IPS-NIHi11 (cell line): ENCODE measurements around the gene CD36.
A peak's percentile ranks its signal among the peaks of the same experiment; 100 is the strongest.
"Not testable (repeated sequence)": the region's sequence is repeated elsewhere in the genome, so short reads cannot be mapped to it uniquely, and the experiment has no call there.

Experiments used
- DNase-seq: peaks from one replicate; pipeline ENCODE4 v3.0.0; 2012; ENCODE audit warnings: mixed read lengths, low spot score

Gene CD36

DNA sequence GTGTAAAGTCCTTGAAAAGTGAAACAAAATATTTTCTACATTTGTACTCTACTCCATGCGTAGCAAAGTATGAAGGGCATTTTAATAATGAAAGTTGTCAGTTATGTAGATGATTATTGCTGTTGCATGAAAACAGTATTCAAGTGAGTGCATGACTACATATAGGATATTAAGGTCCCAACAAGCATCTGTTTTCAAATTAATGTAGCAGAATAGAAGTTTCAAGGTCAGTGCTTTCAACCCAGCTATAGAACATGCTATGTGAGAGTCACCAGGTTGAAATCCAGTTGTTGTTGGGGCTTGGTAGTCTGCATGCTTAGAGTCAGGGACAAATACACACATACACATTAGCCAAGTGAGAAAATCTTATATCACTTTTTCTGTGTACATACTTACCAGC is 14.8 kb downstream of the CD36 start:
- no peak for DNase-seq

DNA sequence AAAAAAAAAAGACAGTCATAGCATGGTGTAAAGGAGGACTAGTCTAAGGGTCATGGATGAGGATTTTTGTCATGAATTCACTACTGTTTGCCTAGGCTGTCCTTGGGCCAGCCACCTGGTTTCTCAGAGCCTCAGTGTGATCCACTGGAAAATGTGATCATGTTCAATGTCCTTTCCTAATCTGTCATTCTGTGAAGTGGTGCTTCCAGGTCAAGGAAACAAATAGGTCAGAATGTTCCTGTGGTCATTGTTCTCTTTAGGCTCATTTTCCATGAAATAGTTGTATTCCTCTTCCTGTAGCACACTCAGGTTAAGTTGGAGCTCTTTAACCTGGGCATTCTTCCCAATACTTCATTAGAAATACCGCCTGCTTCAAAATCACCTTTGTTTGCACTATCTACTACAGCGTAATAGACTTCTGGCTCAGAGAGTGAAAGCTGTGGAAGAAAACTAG is 16.5 kb downstream of the CD36 start:
- DNase-seq = no peak

DNA sequence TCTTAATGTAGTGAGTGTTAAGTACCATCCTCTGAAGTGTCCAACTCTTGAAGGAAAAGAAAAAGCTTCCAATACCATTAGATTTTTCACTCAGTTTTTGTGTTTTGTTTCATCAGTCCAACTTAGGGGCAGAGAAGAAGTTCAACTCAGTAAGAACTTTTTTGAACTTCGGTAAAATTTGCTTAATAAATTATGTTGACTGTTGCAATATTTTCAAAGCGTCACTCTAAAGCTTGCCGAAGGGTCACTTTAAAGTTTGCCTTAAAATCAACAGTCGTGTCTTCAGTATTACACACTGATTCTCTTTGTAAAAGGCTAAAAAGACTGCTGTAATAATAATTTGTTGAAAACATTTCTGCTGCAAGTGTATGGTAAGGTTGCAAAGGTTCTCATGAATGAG is 17.6 kb downstream of the CD36 start:
- DNase-seq = no peak

DNA sequence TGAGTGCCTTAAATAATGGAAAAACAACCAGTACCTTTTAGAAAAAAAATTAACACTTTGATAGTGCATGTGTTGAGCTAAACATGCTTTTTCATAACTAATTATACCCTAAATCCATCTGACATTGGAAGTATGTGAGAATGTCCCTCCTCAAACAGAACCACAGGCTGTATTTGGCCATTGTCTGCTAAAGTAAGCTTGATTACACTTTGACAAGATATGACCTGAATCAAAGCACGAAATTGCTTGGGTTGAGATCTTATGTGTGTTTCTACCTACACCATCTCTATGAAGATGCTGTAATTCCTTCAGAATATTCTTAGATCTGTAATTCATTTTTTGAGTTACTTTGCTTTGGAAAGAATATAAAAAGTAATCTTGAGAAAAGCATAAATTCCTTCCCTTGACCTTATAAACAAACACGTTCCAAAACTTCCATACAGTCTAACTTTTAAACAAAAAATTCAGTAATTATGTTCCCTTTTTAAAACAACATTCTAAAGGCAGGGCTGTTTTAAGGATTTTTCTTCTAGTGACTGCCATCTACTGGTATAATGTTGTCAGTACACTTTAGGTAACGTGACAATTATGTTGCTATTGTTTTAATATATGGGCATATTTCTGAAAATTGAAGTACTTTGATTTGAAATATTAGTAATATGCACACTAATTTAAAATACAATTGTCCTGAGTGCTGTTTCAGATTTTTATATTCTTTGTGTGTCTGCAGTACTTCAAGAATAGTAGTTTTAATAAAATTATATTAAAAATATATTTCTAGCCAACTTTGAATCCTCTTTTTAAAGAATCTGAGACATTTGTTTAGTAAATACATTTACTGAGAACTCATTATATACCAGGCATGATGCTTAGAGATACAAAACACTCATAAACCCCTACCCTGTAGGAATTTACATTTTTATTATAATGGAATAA is 20.9 kb downstream of the CD36 start:
- peak; percentile 23 for DNase-seq

DNA sequence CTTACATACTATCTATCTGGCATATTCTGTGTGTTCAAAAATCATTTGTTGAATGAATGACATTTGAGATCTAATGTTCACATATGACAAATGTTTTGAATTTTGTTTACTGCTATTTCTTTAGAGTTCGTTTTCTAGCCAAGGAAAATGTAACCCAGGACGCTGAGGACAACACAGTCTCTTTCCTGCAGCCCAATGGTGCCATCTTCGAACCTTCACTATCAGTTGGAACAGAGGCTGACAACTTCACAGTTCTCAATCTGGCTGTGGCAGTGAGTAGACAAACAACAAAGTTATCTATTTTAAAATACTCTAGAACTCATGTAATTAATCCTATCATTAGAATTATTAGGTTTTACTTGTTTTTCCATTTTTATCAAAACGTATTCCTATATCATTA is 22.5 kb downstream of the CD36 start:
- no peak for DNase-seq

DNA sequence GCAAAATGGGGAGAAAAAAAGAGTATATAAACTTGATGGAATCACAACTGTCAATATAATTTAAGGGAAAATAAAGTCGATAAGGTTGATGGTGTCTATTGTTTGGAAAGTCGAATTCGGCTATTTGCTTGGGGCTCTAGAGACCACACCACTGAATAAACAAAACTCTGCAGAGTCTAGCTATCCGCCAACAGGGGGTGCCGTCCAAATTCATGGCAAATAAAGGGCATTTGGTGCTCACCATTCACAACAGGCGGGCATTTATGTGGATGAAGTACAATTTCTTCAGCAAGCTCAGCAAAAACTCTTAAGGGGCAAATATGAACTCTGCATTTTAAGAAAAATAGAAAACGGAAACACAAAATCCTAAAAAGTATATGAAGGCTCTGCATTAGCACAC is 23.3 kb downstream of the CD36 start:
- peak; percentile 43 for DNase-seq

DNA sequence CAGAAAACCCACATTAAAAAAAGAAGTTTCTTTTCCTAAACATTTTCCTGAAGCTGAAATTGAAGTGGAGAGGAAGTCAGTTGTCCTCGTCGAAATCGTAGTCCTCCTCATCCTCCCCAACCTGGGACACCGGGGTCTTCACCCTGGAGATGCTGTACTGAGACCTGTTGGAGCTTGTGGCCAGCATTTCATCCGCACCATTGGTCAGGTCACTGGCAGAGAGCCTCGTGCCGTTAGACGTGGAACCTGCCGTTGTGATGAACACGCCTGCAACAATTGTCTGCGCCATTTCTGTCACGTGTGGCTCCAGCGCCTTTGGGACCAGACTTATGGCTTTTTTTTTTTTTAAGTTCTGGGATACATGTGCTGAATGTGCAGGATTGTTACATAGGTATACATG is 23.8 kb downstream of the CD36 start:
- DNase-seq = no peak

DNA sequence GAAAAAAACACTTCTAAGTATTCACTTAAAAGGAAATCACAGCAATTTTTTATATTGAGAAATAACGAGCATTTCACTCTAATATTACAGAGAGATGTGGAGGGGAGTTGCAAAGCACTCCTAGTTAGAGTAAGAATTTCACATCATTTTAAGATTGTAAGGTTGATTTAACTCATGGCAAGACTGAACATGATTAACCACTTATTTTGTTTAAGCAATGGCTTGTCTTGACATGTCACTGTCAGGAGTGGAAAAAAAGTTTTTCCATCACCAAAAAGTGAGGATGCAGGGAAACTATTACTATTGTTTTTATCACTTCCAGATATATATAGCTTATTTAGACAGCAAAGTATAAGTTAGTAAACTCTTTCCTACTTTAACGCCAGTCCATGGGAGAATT is 27.1 kb downstream of the CD36 start:
- DNase-seq = no peak

DNA sequence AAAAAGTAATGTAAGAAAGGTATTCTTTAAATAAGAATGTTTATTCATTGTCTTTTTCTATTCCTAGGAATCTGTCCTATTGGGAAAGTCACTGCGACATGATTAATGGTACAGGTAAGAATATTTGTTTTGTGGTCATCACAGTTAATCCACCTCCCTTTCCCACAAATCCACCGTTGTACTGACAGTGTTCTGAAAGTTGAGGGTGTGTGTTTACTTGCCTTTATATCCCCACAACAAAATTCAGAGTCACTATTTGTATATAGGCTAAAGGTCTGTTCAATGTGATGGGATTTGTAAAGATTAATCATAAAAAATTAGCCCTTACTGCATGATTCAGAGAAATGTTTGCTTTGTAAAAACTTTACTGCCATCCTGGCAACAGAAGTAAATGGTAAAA is 27.9 kb downstream of the CD36 start:
- no peak for DNase-seq

DNA sequence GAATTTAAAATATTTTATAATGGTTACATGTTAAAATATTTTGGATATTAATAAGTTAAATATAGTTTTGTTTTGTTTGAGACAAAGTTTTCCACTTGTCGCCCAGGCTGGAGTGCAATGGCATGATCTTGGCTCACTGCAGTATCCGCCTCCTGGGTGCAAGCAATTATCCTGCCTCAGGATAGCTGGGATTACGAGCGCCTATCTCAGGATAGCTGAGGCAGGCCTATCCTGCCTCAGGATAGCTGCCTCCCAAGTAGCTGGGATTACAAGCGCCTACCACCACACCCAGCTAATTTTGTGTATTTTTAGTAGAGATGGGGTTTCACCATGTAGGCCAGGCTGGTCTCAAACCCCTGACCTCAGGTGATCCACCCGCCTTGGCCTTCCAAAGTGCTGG is 30.9 kb downstream of the CD36 start:
- DNase-seq = not testable (repeated sequence)

DNA sequence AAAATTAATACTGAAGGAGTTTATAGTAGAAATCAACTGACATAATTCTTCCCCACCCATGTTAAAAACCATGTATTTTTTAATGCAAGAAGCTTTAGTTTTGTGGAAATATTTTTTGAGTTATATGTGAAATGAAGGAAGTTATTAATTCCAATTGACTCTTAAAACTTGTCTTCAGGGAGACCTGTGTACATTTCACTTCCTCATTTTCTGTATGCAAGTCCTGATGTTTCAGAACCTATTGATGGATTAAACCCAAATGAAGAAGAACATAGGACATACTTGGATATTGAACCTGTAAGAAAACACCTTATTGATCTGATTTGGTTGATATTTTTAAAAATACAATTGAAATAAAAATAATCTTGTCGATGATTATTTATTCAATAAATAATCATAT is 33.3 kb downstream of the CD36 start:
- DNase-seq = no peak

DNA sequence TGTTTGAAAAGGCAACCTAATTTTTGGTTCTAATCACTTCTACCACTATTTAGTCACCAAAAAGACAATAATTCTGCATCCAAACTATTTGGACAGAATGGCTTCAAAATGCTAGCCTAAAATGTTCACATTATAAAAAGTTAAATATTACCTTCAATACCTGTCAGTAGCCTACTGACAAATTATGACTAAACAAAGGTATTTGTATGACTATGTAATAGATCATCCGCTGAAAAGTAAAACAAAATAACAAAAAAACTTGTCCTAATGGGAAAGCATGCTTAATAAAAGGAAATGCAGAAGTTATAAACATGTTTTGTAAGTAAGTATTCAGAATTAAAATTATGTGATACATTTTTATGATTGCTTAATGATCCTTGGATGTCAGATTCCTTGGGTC is 36.6 kb downstream of the CD36 start:
- no peak for DNase-seq

DNA sequence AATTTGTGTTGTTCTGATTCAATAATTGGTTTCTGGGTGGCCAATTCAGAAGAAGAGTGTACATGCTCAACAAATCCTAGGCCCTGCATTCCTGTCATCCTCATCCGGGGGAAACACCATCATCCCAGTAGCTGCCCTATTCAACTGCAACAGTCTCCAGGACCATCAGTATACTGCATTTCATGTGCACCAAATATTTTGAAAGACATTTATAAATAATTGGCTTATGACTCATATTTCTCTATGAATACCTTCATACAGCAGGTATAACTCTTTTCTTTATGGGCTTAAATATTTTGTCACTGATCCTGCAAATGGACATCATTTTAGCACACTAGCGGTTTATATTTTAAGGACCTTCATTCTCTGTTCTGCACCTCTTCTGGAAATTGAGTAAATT is 38.0 kb downstream of the CD36 start:
- DNase-seq = no peak

DNA sequence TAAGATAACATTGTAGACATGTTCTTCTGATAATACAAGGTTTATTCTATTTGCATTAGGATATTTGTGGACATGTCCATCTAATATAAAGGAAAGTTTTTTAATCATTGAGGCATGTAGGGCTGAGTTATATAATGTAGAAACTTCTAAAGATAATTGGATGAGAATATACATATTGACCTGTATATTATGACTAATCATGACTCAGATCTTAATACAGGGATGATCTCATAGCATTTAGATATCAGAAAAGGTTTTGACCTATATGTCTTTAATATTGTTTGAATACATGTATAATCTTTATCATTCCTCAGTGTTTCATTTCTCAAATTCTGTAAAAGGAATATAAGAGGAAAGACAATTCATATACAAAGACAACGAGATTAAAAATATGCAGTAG is 39.2 kb downstream of the CD36 start:
- DNase-seq = no peak

DNA sequence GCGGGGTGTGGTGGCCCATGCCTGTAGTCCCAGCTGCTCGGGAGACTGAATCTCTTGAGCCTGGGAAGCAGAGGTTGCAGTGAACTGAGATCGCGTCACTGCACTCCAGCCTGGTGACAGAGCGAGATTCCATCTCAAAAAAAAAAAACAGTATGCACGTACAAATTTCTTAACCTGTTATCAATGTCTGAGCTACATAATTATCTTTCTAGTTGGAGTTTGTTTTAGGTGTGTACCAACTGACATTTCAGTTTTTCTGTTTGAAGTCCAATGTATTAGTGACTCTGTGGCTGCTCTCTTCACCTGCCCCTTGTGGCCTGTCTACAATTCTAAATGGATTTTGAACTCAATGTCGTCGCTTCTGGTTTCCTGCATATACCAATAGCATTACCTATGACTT is 40.3 kb downstream of the CD36 start:
- DNase-seq = no peak

DNA sequence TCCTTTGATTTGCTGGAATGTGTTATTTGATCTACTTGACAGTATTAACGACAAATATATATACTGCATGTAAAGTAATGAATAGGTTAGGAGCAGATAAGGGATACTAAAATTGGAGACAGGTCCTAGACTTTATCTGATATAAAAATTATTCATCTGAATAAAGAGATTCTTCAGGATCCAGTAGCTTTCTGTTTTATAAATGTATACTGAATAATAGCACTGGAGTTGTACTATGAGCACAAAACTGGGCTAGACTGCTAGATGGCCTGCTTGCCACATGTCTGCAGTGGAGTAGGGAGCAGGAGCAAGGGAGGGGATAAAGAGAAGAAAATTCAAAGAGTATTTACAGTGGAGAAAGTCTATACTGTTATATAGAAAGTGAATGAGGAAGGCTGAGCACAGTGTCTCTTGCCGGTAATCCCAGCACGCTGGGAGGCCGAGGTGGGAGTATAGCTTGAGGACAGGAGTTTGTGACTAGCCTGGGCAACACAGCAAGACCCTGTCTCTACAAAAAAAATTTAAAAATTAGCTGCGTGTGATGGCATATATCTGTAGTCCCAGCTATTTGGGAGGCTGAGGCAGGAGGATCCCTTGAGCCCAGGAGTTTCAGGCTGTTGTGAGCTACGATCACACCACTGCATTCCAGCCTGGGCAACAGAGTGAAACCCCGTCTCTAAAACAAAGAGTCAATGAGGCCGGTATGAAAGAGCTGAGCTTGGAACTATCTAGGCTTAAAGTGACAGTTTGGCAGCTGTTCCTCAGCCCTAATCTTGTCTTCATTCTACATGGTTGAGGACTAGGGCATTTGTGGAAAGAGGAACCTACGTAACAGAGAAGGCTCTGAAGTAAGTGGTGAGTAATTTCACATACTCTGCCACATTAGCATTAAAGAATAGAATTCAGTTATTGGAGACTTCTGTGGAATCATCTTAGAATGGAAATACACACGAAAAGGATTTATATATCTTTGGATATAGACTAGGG is 41.8 kb downstream of the CD36 start:
- DNase-seq = no peak

DNA sequence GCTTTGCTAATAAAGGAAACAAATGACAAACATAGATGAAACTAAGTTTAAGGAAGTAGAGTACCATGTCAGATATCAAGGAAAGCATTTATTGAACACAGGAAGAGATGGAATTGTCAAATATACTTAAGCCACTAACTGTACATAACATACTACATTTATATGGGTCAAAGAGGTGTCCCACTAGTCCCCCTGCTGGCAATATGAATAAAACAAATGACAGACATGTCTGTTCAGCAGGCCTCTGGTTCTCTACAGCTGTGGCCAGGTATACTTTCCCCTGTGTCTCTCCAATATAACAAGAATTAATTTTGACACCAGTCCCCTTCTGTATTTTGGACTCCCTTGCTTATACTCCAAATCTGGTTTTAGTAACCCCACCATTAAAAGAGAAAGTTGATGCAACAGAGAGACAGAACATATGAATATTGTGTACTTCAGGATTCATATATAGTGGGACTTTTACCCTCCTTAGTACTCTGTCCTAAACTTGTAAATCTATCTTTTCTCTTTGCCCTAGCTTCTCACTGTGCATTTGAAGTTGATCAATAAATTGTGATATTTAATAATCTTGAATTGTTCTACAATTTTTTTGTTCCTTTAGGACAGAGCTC is 42.9 kb downstream of the CD36 start:
- DNase-seq = peak; percentile 15

DNA sequence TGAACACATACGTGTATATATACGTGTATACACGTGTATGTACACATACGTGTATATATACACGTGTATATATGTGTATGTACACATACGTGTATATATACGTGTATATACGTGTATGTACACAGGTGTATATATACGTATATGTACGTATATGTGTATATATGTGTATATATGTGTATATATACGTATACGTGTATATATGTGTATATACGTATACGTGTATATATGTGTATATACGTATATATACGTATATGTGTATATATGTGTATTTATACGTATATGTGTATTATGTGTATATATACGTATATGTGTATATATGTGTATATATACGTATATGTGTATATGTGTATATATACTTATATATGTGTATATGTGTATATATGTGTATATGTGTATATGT is 44.3 kb downstream of the CD36 start:
- no peak for DNase-seq

DNA sequence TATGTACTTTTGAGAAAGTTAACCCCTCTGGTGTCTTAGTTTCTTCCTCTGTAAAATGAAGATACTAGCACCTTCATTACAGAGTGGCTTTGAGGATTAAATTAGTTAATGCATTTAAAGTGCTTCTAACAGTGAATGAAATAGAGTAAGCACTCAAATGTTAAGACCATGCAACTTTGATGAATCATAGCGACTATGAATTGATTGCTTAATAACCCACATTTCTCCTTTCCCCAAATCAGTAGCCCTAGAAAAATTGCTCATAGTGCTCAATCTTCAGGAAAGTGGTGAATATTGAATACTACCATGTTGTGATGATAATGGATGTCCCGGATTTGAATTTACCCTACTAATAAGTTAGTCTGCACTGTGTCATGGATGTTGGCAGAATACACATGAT is 48.1 kb downstream of the CD36 start:
- no peak for DNase-seq

DNA sequence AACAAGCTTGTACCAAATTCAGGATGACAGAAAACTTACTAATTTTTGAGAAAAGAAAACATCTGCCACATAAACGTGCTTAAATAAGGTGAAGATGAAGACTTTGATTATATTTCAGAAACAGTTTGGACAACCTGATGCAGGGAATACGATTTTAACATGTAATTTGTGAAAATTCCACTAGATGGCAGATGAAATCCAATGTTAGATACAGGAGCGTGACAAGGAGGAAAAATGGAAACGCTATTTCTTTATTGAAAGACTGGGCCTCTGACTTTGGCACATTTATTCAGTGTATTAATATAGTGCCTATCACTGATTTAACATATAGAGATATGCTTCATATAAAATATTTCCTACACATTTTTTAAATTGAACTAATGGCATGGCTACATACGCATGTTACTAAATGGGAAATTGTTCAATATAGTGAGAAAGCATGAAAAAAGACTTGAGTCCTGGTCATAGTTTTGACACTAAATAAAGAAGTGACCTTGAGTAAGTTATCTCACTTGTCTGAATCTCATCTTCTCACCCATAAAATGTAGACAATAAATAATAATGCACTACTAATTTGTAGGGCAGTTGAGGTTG is 60.7 kb downstream of the CD36 start:
- peak; percentile 39 for DNase-seq

DNA sequence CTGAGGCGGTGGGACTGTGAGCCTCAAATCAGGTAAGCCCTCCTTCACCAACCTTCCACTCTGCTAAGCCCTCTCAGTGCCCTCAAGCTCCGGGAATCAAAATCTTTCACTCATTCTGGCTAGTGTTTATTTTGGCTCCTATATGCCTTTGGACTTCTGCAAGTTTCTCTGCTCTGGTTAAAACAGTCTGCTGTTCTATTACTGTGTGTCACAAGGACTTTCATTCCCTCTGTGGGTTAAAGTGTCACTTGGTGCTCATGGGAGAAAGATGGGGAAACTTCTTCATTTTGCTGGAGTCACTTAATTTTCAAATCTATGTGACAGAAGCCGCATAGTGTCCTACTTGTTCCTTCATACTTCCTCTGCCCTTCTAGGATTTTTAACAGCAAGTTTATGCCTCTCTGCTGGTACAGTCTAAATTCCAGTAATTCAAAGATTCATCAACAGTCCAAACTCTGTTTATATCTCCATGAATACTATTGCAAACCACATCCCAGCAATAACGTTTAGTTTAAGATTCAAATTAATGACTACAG is 61.3 kb downstream of the CD36 start:
- no peak for DNase-seq

DNA sequence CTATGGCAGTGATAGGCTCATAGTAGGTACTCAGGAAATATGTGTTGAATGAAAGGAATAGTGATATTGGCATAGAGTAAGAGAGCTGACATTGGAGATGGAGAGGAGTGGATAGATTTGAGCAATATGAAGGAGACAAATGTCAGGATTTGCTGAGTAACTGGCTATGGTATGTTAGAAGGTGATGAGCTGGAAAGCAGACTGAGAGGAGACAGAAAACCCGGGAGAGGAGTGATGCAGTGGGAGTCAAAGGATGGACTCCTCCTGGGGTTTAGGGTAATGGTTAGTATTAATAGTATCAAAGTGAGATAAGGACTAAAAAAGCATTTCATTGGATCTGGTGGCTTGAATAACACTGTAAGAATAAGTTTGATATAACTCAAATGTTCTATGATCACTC is 64.8 kb downstream of the CD36 start:
- no peak for DNase-seq
